MM.1S (cell line): ENCODE data around the gene SLC37A1.

ENCODE experiments used
- EZH2 ChIP-seq: fragments of 300-600 bp; sonication (generic); optimal IDR thresholded peaks from 2 replicates; pipeline ENCODE3; 2017; ENCODE audit warnings: low read depth, mild to moderate bottlenecking, antibody characterized with exemption, low read length, mixed read lengths
- TF ChIP-seq, protein P1 (sequence below): fragments of 300-600 bp; sonication (generic); IDR thresholded peaks from 2 replicates; pipeline ENCODE4 v1.5.1; 2016; ENCODE audit warnings: antibody characterized with exemption, low read length, mixed read lengths

DNA sequence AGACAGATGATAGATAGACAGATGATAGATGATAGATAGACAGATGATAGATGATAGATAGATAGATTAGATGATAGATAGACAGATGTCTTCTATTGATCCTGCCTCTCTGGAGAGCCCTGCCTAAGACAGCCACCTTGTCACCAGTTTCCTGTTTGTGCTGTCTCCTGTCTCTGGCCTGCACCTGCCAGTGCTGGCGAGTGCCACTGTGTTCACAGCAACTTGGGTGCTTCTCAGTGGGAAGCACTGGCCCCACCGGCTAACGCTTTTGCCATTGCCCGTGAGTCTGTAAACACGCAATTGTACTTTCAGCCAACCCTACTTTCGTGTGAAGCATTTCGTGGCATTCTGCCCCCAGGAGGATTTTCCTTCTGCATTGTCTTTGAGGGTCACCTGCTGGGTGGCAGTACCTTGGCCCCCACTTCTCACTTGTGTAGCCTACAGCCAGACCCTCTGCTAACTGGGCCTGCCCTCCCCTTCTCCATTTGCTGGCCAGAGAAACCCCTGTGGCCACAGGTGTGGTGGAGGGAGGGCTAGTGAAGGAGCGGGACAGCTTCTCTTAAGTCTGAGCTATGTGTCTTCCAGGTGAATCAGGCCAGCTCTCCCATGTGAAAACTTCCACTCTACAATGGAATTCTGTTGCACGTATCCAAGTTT lies 116.4 kb downstream of the SLC37A1 start:
- TF ChIP-seq, protein P1, sequence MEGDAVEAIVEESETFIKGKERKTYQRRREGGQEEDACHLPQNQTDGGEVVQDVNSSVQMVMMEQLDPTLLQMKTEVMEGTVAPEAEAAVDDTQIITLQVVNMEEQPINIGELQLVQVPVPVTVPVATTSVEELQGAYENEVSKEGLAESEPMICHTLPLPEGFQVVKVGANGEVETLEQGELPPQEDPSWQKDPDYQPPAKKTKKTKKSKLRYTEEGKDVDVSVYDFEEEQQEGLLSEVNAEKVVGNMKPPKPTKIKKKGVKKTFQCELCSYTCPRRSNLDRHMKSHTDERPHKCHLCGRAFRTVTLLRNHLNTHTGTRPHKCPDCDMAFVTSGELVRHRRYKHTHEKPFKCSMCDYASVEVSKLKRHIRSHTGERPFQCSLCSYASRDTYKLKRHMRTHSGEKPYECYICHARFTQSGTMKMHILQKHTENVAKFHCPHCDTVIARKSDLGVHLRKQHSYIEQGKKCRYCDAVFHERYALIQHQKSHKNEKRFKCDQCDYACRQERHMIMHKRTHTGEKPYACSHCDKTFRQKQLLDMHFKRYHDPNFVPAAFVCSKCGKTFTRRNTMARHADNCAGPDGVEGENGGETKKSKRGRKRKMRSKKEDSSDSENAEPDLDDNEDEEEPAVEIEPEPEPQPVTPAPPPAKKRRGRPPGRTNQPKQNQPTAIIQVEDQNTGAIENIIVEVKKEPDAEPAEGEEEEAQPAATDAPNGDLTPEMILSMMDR = no peak
- TF ChIP-seq EZH2 = no peak
